ENCODE measurements around the gene BLOC1S4.

The BLOC1S4 gene

DNA sequence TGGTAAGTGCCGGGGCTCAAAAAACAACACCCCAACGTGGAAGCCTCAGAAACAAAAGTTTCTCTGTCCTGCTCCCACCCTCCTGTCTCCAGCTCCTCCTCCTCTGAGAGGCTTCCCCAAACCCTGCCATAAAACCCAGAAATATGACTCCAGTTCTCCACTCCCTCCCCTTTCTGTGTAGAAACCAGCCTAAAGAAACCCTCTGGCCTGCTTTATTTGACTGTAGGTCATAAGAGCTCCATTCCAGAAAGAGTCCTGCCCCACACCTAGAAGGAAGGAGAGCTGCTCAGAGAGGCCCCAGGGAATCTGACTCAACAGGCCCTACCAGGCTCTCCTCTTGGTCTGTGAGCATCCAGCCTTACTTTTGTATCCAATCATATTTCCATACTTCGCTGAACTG, 23.2 kb upstream of the BLOC1S4 start:
- Histone ChIP-seq H3K4me3 (ENCODE audit: low read depth, low read length) (no peak overlapping the region), H2AFZ (ENCODE audit: low read length, unreplicated experiment) (no peak overlapping the region), H3K4me1 (ENCODE audit: control insufficient read depth, insufficient read depth, low read length, unreplicated experiment) (peaks cover 23% of the 10 kb centered on the region), H3K79me2 (ENCODE audit: control insufficient read depth, insufficient read depth, low read length, unreplicated experiment) (no peaks in the 10 kb centered on the region), H3K36me3 (ENCODE audit: insufficient read depth, low read length) (no peaks in the 10 kb centered on the region), H3K27ac (ENCODE audit: low read depth, low read length) (no peak overlapping the region), H3K27me3 (ENCODE audit: insufficient read depth, low read length) (no peaks in the 10 kb centered on the region)

DNA sequence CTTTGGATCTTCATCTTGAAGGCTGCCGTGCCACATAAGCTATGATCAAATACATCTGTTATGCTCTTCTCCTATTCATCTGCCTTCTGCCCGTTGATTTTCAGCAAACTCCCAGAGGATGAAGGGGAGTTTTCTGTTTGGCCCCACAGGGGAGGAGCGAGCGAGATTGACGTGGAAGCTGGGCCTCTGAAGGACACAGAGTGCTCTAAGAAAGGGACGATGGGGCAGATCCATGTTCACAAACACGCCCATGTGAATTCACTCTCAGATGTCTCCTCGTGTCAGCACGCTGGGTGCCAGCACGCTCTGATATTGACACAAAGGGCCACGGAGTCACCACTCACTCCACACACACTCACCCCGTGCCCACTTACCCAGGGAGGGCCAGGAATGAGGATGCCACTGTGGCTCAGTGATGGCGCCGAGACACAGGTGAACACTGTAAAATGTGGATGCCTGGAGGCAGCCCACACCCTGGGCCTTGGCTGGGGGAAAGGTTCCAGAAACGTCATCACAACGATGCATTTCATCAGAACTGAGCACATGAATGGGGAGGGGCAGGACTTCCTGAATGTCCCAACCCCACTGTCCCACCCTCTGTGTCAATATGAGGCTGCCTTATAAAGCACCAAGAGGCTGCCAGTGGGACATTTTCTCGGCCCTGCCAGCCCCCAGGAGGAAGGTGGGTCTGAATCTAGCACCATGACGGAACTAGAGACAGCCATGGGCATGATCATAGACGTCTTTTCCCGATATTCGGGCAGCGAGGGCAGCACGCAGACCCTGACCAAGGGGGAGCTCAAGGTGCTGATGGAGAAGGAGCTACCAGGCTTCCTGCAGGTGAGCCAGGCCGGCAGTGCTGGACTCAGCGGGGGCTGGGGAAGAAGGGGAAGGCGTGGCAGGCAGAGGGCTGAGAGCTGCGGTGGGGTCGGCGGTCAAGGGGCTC, 22.5 kb upstream of the BLOC1S4 start, which contains the start of gene S100P:
Gene S100P, plus strand, starts transcription at position 648 of the 946 bp plus-strand sequence. Its CDS starts 55 bp downstream, at position 703.
- Histone ChIP-seq H3K4me1 (ENCODE audit: control insufficient read depth, insufficient read depth, low read length, unreplicated experiment) (peaks cover 17% of the 10 kb centered on the region), H3K27ac (ENCODE audit: low read depth, low read length) (no peak within 1 kb of the TSS), H2AFZ (ENCODE audit: low read length, unreplicated experiment) (no peak within 1 kb of the TSS)

DNA sequence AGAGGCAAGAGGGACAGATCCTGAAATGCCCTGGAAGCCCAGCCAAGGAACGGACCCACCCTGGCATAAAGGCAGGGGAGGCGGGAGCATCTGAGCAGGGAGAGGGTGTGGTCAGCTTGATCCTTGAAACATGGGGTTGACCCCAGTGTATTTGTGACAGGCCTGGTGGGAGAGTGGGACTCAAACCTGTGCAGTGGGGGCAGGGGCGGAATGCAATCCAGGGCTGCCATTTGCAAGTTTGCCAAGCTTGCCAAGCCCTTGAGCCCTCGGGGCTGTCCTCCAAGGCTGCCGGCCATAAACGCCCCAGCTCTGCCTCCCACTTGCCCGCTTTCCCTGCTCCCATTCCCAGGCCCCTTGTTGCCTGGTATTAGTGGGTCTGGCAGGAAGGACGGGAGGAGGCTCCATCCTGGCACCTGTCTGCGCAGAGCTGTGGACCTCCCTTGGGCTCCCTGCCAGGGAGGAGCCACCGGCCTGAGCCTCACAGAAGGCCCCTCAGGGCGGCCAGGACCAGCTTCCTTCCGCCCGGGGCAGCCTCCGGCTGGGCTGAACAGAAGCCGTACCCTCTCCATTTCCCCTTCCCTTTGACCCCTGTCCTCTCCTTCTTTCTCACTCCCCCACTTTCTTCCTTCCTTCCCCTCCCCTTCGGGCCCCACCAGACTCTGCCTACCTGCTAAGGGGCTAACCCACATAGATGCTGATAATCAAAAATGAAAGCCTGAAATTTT, 21.6 kb upstream of the BLOC1S4 start:
- H3K79me2 ChIP-seq (ENCODE audit: control insufficient read depth, insufficient read depth, low read length, unreplicated experiment) = no peaks in the 10 kb centered on the region
- H2AFZ ChIP-seq (ENCODE audit: low read length, unreplicated experiment) = no peak overlapping the region
- no peak overlapping the region for H3K4me3 ChIP-seq (ENCODE audit: low read depth, low read length)
- no peak overlapping the region for H3K27ac ChIP-seq (ENCODE audit: low read depth, low read length)
- H3K4me1 ChIP-seq (ENCODE audit: control insufficient read depth, insufficient read depth, low read length, unreplicated experiment) = peaks cover 9% of the 10 kb centered on the region
- no peaks in the 10 kb centered on the region for H3K36me3 ChIP-seq (ENCODE audit: insufficient read depth, low read length)
- H3K27me3 ChIP-seq (ENCODE audit: insufficient read depth, low read length) = no peaks in the 10 kb centered on the region

More for the DNA sequence above, 22.5 kb upstream of the BLOC1S4 start, which contains the start of gene S100P:
- Histone ChIP-seq H3K4me3 (ENCODE audit: low read depth, low read length) (no peak within 1 kb of the TSS), H3K79me2 (ENCODE audit: control insufficient read depth, insufficient read depth, low read length, unreplicated experiment) (no peaks in the 10 kb centered on the region), H3K27me3 (ENCODE audit: insufficient read depth, low read length) (no peaks in the 10 kb centered on the region), H3K36me3 (ENCODE audit: insufficient read depth, low read length) (no peaks in the 10 kb centered on the region)

DNA sequence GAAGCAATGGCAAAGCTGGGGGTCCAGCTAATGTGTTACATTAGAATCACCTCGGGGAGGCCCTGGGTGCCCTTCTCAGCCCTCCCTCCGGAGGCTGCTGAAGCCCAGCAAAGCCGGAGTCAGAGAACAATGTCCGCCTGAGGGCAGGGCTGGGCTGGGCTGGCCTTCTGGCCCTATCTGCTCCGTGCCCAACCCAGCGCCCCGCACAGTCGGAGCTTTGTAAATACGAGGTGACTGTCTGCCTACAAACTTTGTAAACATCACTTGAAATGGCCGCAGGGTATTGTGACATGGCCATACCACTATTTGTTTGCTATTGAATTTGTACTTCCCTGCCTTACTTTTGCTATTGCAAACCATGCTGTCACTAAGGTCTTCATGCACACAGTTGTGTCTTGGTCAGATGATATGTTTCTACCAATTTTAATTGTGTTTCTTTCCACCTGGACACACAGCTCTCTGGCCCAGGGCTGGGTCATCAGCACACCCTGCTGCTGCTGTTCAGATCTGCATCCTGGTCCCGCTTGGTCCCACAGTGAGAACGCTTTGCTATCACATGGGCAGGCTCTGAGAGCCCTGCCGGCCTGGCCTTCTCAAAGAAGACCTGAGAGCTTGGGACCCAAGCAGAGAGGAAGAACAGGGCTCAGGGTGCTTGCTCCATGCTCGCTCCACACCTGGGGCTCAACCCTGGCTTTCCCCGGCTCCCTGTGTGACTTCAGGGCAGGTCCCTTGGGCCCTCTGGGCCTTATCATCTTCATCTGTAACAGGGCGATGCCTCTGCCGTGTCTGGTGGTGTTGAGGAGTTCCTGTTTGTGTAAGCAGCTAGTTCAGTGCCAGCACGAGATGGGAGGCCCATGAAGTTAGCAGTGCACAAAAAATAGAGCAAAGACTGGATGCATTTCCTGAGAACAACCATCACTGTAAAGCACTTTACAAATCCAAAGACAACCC, 20.0 kb upstream of the BLOC1S4 start:
- Histone ChIP-seq H3K27me3 (ENCODE audit: insufficient read depth, low read length) (no peaks in the 10 kb centered on the region), H3K4me1 (ENCODE audit: control insufficient read depth, insufficient read depth, low read length, unreplicated experiment) (no peaks in the 10 kb centered on the region), H3K36me3 (ENCODE audit: insufficient read depth, low read length) (no peaks in the 10 kb centered on the region), H2AFZ (ENCODE audit: low read length, unreplicated experiment) (no peak overlapping the region), H3K4me3 (ENCODE audit: low read depth, low read length) (no peak overlapping the region), H3K27ac (ENCODE audit: low read depth, low read length) (no peak overlapping the region), H3K79me2 (ENCODE audit: control insufficient read depth, insufficient read depth, low read length, unreplicated experiment) (no peaks in the 10 kb centered on the region)

GRCh38 chr4:6696611-6697010, 19.4 kb upstream of the BLOC1S4 start:
- H3K4me1 ChIP-seq (ENCODE audit: control insufficient read depth, insufficient read depth, low read length, unreplicated experiment) = no peaks in the 10 kb centered on the region
- H3K27me3 ChIP-seq (ENCODE audit: insufficient read depth, low read length) = no peaks in the 10 kb centered on the region
- H3K4me3 ChIP-seq (ENCODE audit: low read depth, low read length) = no peak overlapping the region
- H3K27ac ChIP-seq (ENCODE audit: low read depth, low read length) = no peak overlapping the region
- H3K79me2 ChIP-seq (ENCODE audit: control insufficient read depth, insufficient read depth, low read length, unreplicated experiment) = no peaks in the 10 kb centered on the region
- no peak overlapping the region for H2AFZ ChIP-seq (ENCODE audit: low read length, unreplicated experiment)
- no peaks in the 10 kb centered on the region for H3K36me3 ChIP-seq (ENCODE audit: insufficient read depth, low read length)

GRCh38 chr4:6697131-6697530, 18.8 kb upstream of the BLOC1S4 start:
- no peak overlapping the region for H3K27ac ChIP-seq (ENCODE audit: low read depth, low read length)

GRCh38 chr4:6699388-6699787, 16.6 kb upstream of the BLOC1S4 start:
- Histone ChIP-seq H2AFZ (ENCODE audit: low read length, unreplicated experiment) (no peak overlapping the region), H3K4me3 (ENCODE audit: low read depth, low read length) (no peak overlapping the region), H3K27me3 (ENCODE audit: insufficient read depth, low read length) (no peaks in the 10 kb centered on the region), H3K79me2 (ENCODE audit: control insufficient read depth, insufficient read depth, low read length, unreplicated experiment) (peaks cover 5% of the 10 kb centered on the region), H3K27ac (ENCODE audit: low read depth, low read length) (no peak overlapping the region), H3K36me3 (ENCODE audit: insufficient read depth, low read length) (peaks cover 9% of the 10 kb centered on the region), H3K4me1 (ENCODE audit: control insufficient read depth, insufficient read depth, low read length, unreplicated experiment) (peaks cover 6% of the 10 kb centered on the region)

More at GRCh38 chr4:6697131-6697530, 18.8 kb upstream of the BLOC1S4 start:
- Histone ChIP-seq H3K79me2 (ENCODE audit: control insufficient read depth, insufficient read depth, low read length, unreplicated experiment) (no peaks in the 10 kb centered on the region), H2AFZ (ENCODE audit: low read length, unreplicated experiment) (no peak overlapping the region), H3K4me3 (ENCODE audit: low read depth, low read length) (no peak overlapping the region), H3K27me3 (ENCODE audit: insufficient read depth, low read length) (no peaks in the 10 kb centered on the region), H3K36me3 (ENCODE audit: insufficient read depth, low read length) (no peaks in the 10 kb centered on the region), H3K4me1 (ENCODE audit: control insufficient read depth, insufficient read depth, low read length, unreplicated experiment) (no peaks in the 10 kb centered on the region)

DNA sequence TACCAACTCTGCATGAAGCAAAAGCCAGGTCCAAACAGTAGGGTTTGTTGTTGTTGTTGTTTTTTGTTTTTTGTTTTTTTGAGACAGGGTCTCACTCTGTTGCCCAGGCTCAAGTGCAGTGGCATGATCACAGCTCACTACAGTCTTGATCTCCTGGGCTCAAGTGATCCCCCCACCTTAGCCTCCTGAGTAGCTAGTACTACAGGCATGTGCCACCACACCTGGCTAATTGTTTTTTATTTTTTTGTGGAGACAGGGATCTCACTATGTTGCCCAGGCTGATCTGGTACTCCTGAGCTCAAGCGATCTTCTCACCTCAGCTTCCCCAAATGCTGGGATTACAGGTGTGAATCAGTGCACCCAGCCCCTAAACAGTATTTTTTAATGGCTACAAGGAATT, 16.1 kb upstream of the BLOC1S4 start:
- peaks cover 6% of the 10 kb centered on the region for H3K4me1 ChIP-seq (ENCODE audit: control insufficient read depth, insufficient read depth, low read length, unreplicated experiment)
- H3K79me2 ChIP-seq (ENCODE audit: control insufficient read depth, insufficient read depth, low read length, unreplicated experiment) = peaks cover 10% of the 10 kb centered on the region
- H3K36me3 ChIP-seq (ENCODE audit: insufficient read depth, low read length) = peaks cover 9% of the 10 kb centered on the region
- no peak overlapping the region for H3K27ac ChIP-seq (ENCODE audit: low read depth, low read length)
- no peaks in the 10 kb centered on the region for H3K27me3 ChIP-seq (ENCODE audit: insufficient read depth, low read length)
- no peak overlapping the region for H3K4me3 ChIP-seq (ENCODE audit: low read depth, low read length)
- H2AFZ ChIP-seq (ENCODE audit: low read length, unreplicated experiment) = no peak overlapping the region

DNA sequence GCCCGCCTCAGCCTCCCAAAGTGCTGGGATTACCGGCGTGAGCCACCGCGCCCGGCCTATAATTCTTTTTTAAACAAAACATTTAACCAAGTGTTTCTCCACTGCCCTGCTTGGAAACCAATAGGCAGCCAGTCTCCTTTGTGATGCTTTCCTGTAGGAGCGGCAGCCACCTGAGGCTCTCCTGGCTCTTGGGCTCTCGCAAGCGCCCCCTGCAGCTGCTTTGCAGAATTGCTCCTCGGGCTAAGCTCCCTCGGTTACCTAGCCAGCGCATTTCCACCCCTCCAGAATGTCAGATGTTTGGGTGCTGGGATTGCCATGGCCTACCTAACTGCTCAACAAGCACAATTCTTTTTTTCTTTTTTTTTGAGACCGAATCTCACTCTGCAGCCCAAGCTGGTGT, 14.6 kb upstream of the BLOC1S4 start:
- peaks cover 24% of the 10 kb centered on the region for H3K79me2 ChIP-seq (ENCODE audit: control insufficient read depth, insufficient read depth, low read length, unreplicated experiment)
- peaks cover 6% of the 10 kb centered on the region for H3K4me1 ChIP-seq (ENCODE audit: control insufficient read depth, insufficient read depth, low read length, unreplicated experiment)
- H3K27ac ChIP-seq (ENCODE audit: low read depth, low read length) = no peak overlapping the region
- H2AFZ ChIP-seq (ENCODE audit: low read length, unreplicated experiment) = no peak overlapping the region
- no peak overlapping the region for H3K4me3 ChIP-seq (ENCODE audit: low read depth, low read length)
- H3K27me3 ChIP-seq (ENCODE audit: insufficient read depth, low read length) = no peaks in the 10 kb centered on the region
- peaks cover 9% of the 10 kb centered on the region for H3K36me3 ChIP-seq (ENCODE audit: insufficient read depth, low read length)

- Histone ChIP-seq H3K27me3 (ENCODE audit: insufficient read depth, low read length) (no peaks in the 10 kb centered on the region), H3K4me3 (ENCODE audit: low read depth, low read length) (no peak overlapping the region), H2AFZ (ENCODE audit: low read length, unreplicated experiment) (no peak overlapping the region), H3K27ac (ENCODE audit: low read depth, low read length) (no peak overlapping the region), H3K4me1 (ENCODE audit: control insufficient read depth, insufficient read depth, low read length, unreplicated experiment) (peaks cover 10% of the 10 kb centered on the region), H3K79me2 (ENCODE audit: control insufficient read depth, insufficient read depth, low read length, unreplicated experiment) (peaks cover 38% of the 10 kb centered on the region), H3K36me3 (ENCODE audit: insufficient read depth, low read length) (peaks cover 16% of the 10 kb centered on the region)
These were observed 13.2 kb upstream of the BLOC1S4 start for GRCh38 chr4:6702761-6703160.
